Chondrocyte (in vitro differentiated cells): ENCODE data around the gene FBXO21. TPM values are rescaled to one million over a fixed set of nuclear protein-coding genes. Genes with fewer than 3 reads are reported as not detected.
A peak's percentile ranks its signal among the peaks of the same experiment; 100 is the strongest.

Experiments used
- DNase-seq: peaks from one replicate; pipeline ENCODE4 v3.0.0; 2021; ENCODE audit warnings: mixed read lengths, low spot score
- H3K27ac Mint-ChIP-seq: one replicate; pipeline ENCODE4 v1.8.0; 2021; ENCODE audit warnings: mild to moderate bottlenecking, moderate library complexity, mixed read lengths; ENCODE audit not compliant: unreplicated experiment
- H3K27me3 Mint-ChIP-seq: 2 replicates; pipeline ENCODE4 v1.8.0; 2021; ENCODE audit warnings: low read depth, mixed read lengths
- H3K36me3 Mint-ChIP-seq: 2 replicates; pipeline ENCODE4 v1.8.0; 2021; ENCODE audit warnings: low read depth, mixed read lengths
- H3K4me1 Mint-ChIP-seq: 2 replicates; pipeline ENCODE4 v1.8.0; 2021; ENCODE audit warnings: low read depth, mild to moderate bottlenecking, mixed read lengths
- H3K4me3 Mint-ChIP-seq: one replicate; pipeline ENCODE4 v1.8.0; 2021; ENCODE audit warnings: mild to moderate bottlenecking, moderate library complexity, mixed read lengths; ENCODE audit not compliant: unreplicated experiment
- H3K9me3 Mint-ChIP-seq: 2 replicates; pipeline ENCODE4 v1.8.0; 2021; ENCODE audit warnings: low read depth, mixed read lengths
- total RNA-seq: library from RNA; stranded (reverse); gene quantifications from 3 replicates; pipeline ENCODE4 v1.2.1, GENCODE V29; 2021
- TF ChIP-seq, protein P1 (sequence below): fragments of 200-600 bp; sonication (generic); IDR thresholded peaks from 2 replicates; pipeline ENCODE4 v1.5.0; 2021; ENCODE audit warnings: antibody characterized with exemption, mild to moderate bottlenecking, moderate library complexity

Gene FBXO21
- total RNA-seq, 1 donor from 2014 or later: 29.3 TPM

DNA sequence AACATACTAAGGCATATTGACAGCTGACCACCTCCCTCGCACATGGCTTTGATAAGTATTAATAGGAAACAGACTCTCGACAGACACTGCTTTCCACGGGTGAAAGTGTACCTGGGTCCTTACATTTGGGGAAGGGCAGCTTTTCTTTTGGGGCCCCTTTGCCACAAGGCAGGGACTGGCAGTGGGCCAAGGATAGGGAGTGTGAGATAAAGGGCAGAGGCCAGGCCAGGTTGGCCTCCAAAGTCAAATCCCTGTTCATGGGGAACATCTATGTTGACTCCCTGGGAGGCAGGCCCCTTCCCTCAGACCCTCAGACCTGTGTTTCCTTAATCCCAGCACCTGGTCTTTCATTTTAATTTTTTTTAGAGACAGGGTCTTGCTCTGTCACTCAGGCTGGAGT, 19.4 kb upstream of the FBXO21 start:
- Mint-ChIP-seq H3K36me3 (no peaks in the 10 kb centered on the region), H3K27me3 (peaks cover 59% of the 10 kb centered on the region), H3K9me3 (no peaks in the 10 kb centered on the region), H3K4me1 (no peaks in the 10 kb centered on the region), H3K27ac (no peak overlapping the region), H3K4me3 (no peak overlapping the region)
- DNase-seq: no peak
- TF ChIP-seq, protein P1, sequence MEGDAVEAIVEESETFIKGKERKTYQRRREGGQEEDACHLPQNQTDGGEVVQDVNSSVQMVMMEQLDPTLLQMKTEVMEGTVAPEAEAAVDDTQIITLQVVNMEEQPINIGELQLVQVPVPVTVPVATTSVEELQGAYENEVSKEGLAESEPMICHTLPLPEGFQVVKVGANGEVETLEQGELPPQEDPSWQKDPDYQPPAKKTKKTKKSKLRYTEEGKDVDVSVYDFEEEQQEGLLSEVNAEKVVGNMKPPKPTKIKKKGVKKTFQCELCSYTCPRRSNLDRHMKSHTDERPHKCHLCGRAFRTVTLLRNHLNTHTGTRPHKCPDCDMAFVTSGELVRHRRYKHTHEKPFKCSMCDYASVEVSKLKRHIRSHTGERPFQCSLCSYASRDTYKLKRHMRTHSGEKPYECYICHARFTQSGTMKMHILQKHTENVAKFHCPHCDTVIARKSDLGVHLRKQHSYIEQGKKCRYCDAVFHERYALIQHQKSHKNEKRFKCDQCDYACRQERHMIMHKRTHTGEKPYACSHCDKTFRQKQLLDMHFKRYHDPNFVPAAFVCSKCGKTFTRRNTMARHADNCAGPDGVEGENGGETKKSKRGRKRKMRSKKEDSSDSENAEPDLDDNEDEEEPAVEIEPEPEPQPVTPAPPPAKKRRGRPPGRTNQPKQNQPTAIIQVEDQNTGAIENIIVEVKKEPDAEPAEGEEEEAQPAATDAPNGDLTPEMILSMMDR: no peak

DNA sequence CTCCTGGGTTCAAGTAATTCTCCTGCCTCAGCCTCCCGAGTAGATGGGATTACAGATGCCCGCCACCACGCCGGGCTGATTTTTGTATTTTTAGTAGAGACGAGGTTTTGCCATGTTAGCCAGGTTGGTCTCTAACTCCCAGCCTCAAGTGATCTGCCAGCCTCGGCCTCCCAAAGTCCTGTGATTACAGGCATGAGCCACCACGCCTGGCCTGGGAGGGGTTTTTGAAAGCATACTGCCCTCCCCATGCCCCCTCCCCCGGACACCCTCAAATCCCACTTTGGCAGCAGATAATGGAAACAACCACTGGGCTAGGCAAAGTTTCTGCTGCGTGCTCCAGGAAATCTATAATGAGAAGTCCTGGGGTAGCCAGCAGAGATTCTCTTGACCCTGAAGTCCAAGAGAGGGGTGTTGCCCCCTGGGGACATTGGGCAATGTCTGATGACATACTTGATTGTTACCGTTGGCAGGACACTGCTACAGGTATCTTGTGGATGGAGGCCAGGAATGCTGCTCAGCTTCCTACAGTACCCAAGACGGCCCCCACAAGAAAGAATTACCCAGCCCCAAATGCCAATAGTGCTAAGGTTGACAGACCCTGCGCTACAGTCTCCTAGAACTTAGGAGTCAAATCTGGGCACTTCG, 18.7 kb upstream of the FBXO21 start:
- Mint-ChIP-seq H3K4me3 (no peak overlapping the region), H3K36me3 (no peaks in the 10 kb centered on the region), H3K27me3 (peaks cover 56% of the 10 kb centered on the region), H3K27ac (no peak overlapping the region), H3K4me1 (no peaks in the 10 kb centered on the region), H3K9me3 (no peaks in the 10 kb centered on the region)
- DNase-seq: no peak
- TF ChIP-seq, protein P1: no peak

DNA sequence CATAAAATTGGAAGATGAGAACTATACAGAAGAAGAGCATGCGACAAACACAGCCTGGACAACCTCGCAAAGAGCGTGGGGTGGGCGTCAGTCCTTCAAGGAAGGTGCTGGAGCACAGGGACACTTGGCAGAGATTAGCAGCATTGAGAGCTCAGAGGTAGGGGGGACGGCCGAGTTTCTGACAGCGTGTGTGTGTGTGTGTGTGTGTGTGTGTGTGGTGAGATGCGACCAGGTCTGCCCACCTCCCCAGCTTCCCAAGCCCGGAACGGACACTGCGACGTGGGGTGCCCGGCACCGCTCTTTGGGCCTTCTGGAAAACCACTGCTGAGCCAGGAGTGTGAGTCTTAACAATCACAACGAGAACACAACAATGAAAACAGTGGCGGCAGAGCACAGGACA, 17.9 kb upstream of the FBXO21 start:
- no peaks in the 10 kb centered on the region for H3K4me1 Mint-ChIP-seq
- peaks cover 54% of the 10 kb centered on the region for H3K27me3 Mint-ChIP-seq
- DNase-seq: no peak
- H3K9me3 Mint-ChIP-seq: no peaks in the 10 kb centered on the region
- H3K27ac Mint-ChIP-seq: no peak overlapping the region
- no peak overlapping the region for H3K4me3 Mint-ChIP-seq
- TF ChIP-seq, protein P1: no peak
- H3K36me3 Mint-ChIP-seq: no peaks in the 10 kb centered on the region

DNA sequence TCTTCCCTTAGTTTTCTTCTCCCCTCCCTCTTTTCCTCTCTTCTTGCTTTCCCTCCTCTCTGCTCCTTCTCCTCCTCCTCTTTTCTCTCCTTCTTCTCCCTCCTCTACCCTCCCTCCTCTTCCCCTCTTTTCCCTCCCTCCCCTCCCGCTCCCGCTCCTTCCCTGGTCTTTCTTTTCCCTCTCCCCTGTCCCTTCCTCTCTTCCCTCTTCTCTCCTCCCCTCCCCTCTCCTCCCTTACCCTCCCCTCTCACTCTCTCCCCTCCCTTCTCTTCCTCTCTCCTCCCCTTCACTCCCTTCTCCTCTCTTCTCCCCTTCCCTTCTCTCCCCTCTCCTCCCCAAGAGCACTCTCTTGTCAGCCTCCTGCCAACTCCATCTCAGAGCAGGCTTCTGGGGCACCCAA, 17.4 kb upstream of the FBXO21 start:
- DNase-seq: no peak
- no peak overlapping the region for H3K27ac Mint-ChIP-seq
- no peaks in the 10 kb centered on the region for H3K9me3 Mint-ChIP-seq
- peaks cover 54% of the 10 kb centered on the region for H3K27me3 Mint-ChIP-seq
- H3K4me3 Mint-ChIP-seq: no peak overlapping the region
- TF ChIP-seq, protein P1: no peak
- no peaks in the 10 kb centered on the region for H3K36me3 Mint-ChIP-seq
- H3K4me1 Mint-ChIP-seq: no peaks in the 10 kb centered on the region

DNA sequence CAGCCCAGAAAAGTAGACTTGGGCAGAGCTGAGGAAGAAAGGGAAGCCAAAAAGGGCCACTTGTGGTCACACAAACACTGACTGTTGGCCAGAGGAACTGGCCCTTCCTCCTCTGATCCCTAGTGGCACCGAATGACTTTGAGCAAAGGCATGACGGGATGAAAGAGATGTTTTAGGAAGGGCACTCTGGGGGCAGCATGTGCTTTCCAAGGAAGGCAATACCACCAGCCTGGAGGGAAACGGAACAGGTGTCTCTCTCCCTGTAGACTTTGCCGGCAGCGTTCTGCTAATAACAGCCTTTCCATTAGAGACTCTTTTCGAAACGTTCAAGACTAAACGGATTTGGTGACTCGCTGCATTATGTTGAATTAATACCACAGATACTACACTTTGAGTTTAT, 12.3 kb upstream of the FBXO21 start:
- H3K9me3 Mint-ChIP-seq: no peaks in the 10 kb centered on the region
- H3K36me3 Mint-ChIP-seq: no peaks in the 10 kb centered on the region
- H3K4me1 Mint-ChIP-seq: no peaks in the 10 kb centered on the region
- H3K27me3 Mint-ChIP-seq: peaks cover 44% of the 10 kb centered on the region
- TF ChIP-seq, protein P1: no peak
- no peak overlapping the region for H3K27ac Mint-ChIP-seq
- no peak overlapping the region for H3K4me3 Mint-ChIP-seq
- DNase-seq: peak; percentile 17
